KOPT-K1 (cell line): ENCODE results near the gene SPN.
A peak's percentile ranks its signal among the peaks of the same experiment; 100 is the strongest.
"Not testable (repeated sequence)": the region's sequence is repeated elsewhere in the genome, so short reads cannot be mapped to it uniquely, and the experiment has no call there.

Experiments
- H3K27ac ChIP-seq: fragments of 200-600 bp; sonication (generic); 2 replicates; pipeline ENCODE4 v1.5.1; 2016; ENCODE audit warnings: antibody characterized with exemption, mild to moderate bottlenecking, low read depth, low read length; ENCODE audit not compliant: poor library complexity, severe bottlenecking
- H3K36me3 ChIP-seq: fragments of 200-600 bp; sonication (generic); 2 replicates; pipeline ENCODE4 v1.5.1; 2017; ENCODE audit warnings: antibody characterized with exemption, mild to moderate bottlenecking, low read length, moderate library complexity; ENCODE audit not compliant: insufficient read depth
- H3K9me3 ChIP-seq: fragments of 200-600 bp; sonication (generic); 2 replicates; pipeline ENCODE4 v1.5.1; 2017; ENCODE audit warnings: antibody characterized with exemption, low read length, mild to moderate bottlenecking; ENCODE audit not compliant: insufficient read depth, poor library complexity, severe bottlenecking

The SPN gene

GRCh38 chr16:29683543-29684090 is 20.6 kb downstream of the SPN start:
- peaks cover 44% of the 10 kb centered on the region for H3K36me3 ChIP-seq
- no peak overlapping the region for H3K27ac ChIP-seq

GRCh38 chr16:29684679-29685078 is 21.6 kb downstream of the SPN start:
- peaks cover 49% of the 10 kb centered on the region for H3K36me3 ChIP-seq
- no peak overlapping the region for H3K27ac ChIP-seq
- no peaks in the 10 kb centered on the region for H3K9me3 ChIP-seq

More at GRCh38 chr16:29683543-29684090, 20.6 kb downstream of the SPN start:
- no peaks in the 10 kb centered on the region for H3K9me3 ChIP-seq

GRCh38 chr16:29686740-29687332 is 23.8 kb downstream of the SPN start:
- Histone ChIP-seq H3K36me3 (peaks cover 53% of the 10 kb centered on the region), H3K27ac (peak overlapping the region; percentile 19), H3K9me3 (no peaks in the 10 kb centered on the region)

- no peaks in the 10 kb centered on the region for H3K9me3 ChIP-seq
- no peak overlapping the region for H3K27ac ChIP-seq
- H3K36me3 ChIP-seq: peaks cover 47% of the 10 kb centered on the region
Observed at GRCh38 chr16:29687755-29688154, 24.7 kb downstream of the SPN start.

GRCh38 chr16:29688172-29688571 is 25.1 kb downstream of the SPN start:
- H3K27ac ChIP-seq: no peak overlapping the region
- peaks cover 43% of the 10 kb centered on the region for H3K36me3 ChIP-seq
- H3K9me3 ChIP-seq: no peaks in the 10 kb centered on the region

GRCh38 chr16:29689490-29690351 is 26.7 kb downstream of the SPN start:
- peaks cover 31% of the 10 kb centered on the region for H3K36me3 ChIP-seq
- H3K9me3 ChIP-seq, H3K27ac ChIP-seq: not testable (repeated sequence)

GRCh38 chr16:29692606-29693005 is 29.6 kb downstream of the SPN start:
- H3K36me3 ChIP-seq: peaks cover 41% of the 10 kb centered on the region

GRCh38 chr16:29694384-29695195 is 31.5 kb downstream of the SPN start:
- H3K27ac ChIP-seq: no peak overlapping the region
- peaks cover 8% of the 10 kb centered on the region for H3K9me3 ChIP-seq

More at GRCh38 chr16:29692606-29693005, 29.6 kb downstream of the SPN start:
- H3K9me3 ChIP-seq, H3K27ac ChIP-seq: not testable (repeated sequence)

GRCh38 chr16:29695675-29696074 is 32.6 kb downstream of the SPN start:
- H3K27ac ChIP-seq: not testable (repeated sequence)

More at GRCh38 chr16:29694384-29695195, 31.5 kb downstream of the SPN start:
- peaks cover 38% of the 10 kb centered on the region for H3K36me3 ChIP-seq

GRCh38 chr16:29696881-29697331 is 33.9 kb downstream of the SPN start:
- Histone ChIP-seq H3K9me3 (peaks cover 13% of the 10 kb centered on the region), H3K27ac (no peak overlapping the region)

More at GRCh38 chr16:29695675-29696074, 32.6 kb downstream of the SPN start:
- peaks cover 28% of the 10 kb centered on the region for H3K36me3 ChIP-seq
- peaks cover 13% of the 10 kb centered on the region for H3K9me3 ChIP-seq

GRCh38 chr16:29697391-29697790 is 34.3 kb downstream of the SPN start:
- H3K27ac ChIP-seq: no peak overlapping the region
- H3K9me3 ChIP-seq: peaks cover 13% of the 10 kb centered on the region
- peaks cover 28% of the 10 kb centered on the region for H3K36me3 ChIP-seq

More at GRCh38 chr16:29696881-29697331, 33.9 kb downstream of the SPN start:
- H3K36me3 ChIP-seq: peaks cover 28% of the 10 kb centered on the region

GRCh38 chr16:29698042-29698441 is 35.0 kb downstream of the SPN start:
- Histone ChIP-seq H3K27ac (no peak overlapping the region), H3K9me3 (peaks cover 13% of the 10 kb centered on the region), H3K36me3 (peaks cover 28% of the 10 kb centered on the region)

GRCh38 chr16:29698484-29699323 is 35.7 kb downstream of the SPN start:
- no peak overlapping the region for H3K27ac ChIP-seq
- peaks cover 28% of the 10 kb centered on the region for H3K36me3 ChIP-seq
- H3K9me3 ChIP-seq: peaks cover 13% of the 10 kb centered on the region
